DMS153 (cell line): ENCODE results near the gene C1S.
"Not testable (repeated sequence)": the region's sequence is repeated elsewhere in the genome, so short reads cannot be mapped to it uniquely, and the experiment has no call there.

Experiments
- DNase-seq: peaks from one replicate; lab custom pipeline; 2025; lab: John Stamatoyannopoulos, UW

The C1S gene

DNA sequence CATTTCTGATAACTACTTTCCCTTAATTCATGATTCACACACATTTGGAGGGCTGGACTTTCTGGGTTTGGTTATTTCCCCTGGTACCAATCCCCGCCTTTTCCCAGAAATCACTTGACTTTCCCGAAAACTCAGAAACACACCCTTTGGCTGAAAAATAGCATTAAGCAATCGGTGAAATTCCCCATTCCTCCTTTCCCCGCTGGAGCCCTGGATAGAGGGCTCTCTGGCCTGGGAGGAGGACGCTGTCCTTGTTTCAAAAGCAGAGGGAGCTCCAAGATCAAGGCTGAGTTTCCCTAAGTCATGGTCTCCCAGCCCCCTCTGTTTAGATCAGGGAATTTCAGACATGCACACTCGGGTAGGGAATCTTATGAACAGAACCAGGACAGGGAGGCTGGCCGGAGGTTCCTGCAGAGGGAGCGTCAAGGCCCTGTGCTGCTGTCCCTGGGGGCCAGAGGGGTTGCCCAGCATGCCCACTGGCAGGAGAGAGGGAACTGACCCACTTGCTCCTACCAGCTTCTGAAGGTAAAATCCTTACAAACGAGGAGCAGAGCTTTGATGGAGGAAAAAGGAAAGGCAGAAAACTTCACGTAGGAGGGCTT lies at the start of gene C1S:
Gene C1S (plus strand): TSS at position 366 of the 602 bp plus-strand sequence. CDS start 1,195 bp downstream, outside the sequence.
- no peak for DNase-seq

GRCh38 chr12:7011398-7011797 lies 49.1 kb upstream of the C1S start:
- DNase-seq: not testable (repeated sequence)

- no peak for DNase-seq
These were observed 48.4 kb upstream of the C1S start for GRCh38 chr12:7012024-7012607.

- no peak for DNase-seq
These were observed 47.4 kb upstream of the C1S start for GRCh38 chr12:7013101-7013500.

- DNase-seq: no peak
These were observed 44.8 kb upstream of the C1S start for GRCh38 chr12:7015555-7016370.

- no peak for DNase-seq
These were observed 43.5 kb upstream of the C1S start for GRCh38 chr12:7016958-7017571.

- DNase-seq: no peak
These were observed 42.6 kb upstream of the C1S start for GRCh38 chr12:7017870-7018349.

DNA sequence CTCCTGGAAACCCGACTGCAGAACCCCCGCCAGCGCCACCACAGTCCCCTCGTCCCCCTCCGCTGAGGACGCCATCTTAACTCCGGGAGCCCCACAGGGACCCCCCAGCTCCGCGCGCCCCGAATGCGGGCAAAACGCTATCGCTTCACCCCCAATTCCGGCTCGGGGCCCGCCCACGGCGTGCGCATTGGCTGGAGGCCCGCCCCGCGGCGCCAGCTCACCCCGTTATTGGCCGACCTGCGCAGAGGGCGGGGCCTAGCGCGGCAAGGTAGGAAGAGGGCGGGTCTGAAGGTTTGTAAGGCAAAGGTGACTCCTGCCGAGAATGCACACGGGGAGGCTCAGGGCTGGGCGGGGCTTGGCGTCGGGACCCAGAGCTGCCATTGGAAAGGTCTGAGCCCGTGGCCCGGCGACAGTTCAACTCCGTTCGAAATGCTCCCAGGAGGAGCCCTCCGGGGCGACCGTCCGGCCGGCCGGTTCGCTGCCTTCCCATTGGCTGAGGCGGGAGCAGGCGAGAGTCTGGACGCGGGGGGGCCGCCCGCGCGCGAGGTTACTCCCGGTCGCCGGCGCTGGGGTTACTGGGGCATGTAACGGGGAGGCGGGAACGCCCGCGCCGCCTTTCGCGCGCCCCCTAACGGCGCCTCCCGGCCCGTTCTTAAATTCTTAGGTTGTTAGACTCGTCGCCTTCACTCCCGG lies 42.0 kb upstream of the C1S start, which contains the start of gene LPCAT3:
Gene LPCAT3 (minus strand): TSS at position 127 of the 693 bp plus-strand sequence. CDS start 52 bp downstream, at position 75.
- peak; percentile 94 for DNase-seq

DNA sequence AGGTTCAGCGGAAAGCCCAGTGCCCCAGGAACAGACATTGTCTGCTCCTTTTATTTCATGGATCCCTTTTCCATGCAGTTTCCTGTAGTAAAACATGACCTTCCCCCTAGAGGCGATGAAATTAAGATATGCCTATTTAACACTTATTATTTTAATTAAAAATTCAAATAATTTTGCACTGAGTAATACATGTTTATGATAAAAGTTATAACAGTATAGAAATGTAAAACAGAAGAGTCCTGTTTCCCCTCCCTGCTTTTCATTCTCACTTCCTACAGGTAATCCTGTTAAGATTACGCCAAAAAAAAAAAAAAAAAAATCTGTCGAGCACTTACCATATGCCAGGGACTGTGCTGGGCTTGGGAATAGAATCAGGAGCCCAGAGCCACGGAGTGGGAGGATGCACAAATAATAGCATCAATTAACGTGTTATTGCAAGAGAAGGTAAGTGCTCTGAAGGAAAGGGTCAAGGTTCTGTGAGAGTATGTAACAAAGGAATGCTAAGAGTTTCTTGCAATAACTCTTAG lies 41.4 kb upstream of the C1S start:
- DNase-seq: no peak

GRCh38 chr12:7021956-7022355 lies 38.6 kb upstream of the C1S start:
- no peak for DNase-seq

- DNase-seq: no peak
These were observed 37.4 kb upstream of the C1S start for GRCh38 chr12:7023114-7023513.

- DNase-seq: no peak
These were observed 33.7 kb upstream of the C1S start for GRCh38 chr12:7026854-7027253.

DNA sequence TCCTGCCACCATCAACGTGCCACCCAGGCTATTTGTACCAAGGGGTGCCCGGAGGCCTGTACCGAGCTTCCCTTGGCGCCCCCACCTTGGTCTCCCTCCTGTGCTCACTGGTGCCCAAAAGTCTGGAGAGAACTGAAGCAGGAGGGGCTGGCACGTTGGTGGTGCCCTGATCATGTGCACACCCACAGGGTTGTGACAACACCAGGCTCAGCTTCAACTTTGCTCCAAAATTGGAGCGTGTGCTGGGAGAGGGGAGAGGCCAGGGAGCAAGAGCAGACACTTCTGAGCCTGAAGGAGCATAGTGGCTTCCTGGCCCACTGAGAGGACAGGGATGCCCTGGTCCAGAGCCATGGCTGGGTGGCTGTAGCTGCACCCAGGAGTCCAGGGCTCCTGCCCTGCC lies 29.2 kb upstream of the C1S start:
- no peak for DNase-seq

- DNase-seq: no peak
These were observed 27.5 kb upstream of the C1S start for GRCh38 chr12:7032990-7033389.

DNA sequence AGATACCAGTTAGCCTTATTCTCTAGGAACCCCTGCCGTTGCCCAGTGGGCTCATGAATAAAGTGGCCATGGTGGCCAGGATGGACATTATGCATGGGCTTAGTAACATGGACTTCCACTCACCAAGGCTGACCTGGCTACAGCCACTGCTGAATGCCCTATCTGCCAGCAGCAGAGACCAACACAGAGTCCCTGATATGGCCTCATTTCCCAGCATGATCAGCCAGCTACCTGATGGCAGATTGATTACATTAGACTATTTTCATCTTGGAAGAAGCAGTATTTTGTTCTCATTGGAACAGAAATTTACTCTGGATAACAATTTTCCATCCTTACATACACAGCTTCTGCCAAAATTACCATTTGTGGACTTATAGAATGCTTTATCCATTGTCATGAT lies 26.1 kb upstream of the C1S start:
- no peak for DNase-seq

DNA sequence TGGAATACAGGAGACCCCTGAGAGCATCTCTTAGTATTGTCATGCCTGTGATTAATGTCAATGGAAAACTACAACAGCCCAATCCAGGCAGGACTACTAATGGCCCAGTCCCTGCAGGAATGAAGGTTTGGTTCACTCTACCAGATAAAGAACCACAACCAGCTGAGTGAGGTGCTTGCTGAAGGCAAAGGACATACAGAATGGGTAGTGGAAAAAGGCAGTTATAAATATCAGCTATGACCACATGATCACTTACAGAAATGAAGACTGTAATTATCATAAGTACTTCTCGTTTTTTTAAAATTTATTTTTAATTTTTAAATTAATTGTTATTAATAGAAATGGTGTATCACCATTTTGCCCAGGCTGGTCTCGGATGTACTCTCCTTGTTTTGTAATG lies 25.1 kb upstream of the C1S start:
- no peak for DNase-seq

DNA sequence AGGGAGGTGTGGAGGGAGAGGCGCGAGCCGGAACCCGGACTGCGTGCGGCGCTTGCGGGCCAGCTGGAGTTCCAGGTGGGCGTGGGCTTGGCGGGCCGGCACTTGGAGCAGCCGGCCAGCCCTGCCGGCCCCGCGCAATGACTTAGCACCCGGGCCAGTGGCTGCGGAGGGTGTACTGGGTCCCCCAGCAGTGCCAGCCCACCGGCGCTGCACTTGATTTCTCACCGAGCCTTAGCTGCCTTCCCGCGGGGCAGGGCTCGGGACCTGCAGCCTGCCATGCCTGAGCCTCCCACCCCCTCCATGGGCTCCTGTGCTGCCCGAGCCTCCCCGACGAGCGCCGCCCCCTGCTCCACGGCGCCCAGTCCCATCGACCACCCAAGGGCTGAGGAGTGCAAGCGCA lies 23.1 kb upstream of the C1S start:
- not testable (repeated sequence) for DNase-seq

- DNase-seq: no peak
These were observed 21.9 kb upstream of the C1S start for GRCh38 chr12:7038591-7038990.

DNA sequence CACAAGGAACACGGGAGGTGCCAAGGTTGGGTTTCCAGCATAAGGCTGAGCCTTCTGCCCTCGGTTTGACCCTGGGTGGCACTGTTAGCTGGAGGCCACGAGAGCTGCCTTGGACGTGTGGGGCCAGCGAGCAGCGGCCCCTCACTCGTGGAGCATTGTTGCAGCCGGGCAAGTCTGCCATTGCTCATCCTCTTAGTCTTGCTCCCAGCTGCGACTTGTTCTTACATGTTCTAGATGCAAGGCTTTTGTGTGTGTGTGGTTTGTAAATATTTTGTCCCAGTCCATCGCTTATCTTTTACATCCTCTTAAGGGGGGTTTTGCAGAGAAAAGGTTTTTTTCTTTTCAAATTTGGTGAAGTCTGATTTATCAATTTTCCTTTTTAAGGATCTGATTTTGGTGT lies 21.1 kb upstream of the C1S start:
- no peak for DNase-seq

DNA sequence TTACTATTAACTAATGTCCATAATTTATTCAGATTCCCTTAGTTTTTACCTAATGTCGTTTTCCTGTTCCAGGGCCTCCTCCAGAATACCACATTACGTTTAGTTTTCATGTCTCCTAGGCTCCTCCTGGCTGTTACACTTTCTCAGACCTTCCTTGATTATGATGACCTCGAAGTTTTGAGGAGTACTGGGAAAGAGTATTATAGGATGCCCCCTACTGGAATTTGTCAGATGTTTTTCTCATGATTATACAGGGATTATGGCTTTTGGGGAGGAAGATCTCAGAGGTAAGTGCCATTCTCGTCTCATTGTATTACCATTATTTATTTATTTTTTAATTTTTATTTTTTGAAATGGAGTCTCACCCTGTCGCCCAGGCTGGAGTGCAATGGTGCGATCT lies 17.7 kb upstream of the C1S start:
- no peak for DNase-seq

- DNase-seq: no peak
These were observed 14.6 kb upstream of the C1S start for GRCh38 chr12:7045913-7046312.
